GM19468 (cell line): ENCODE results near the gene PARP16.
"Not testable (repeated sequence)": the region's sequence is repeated elsewhere in the genome, so short reads cannot be mapped to it uniquely, and the experiment has no call there.

Source experiments
- ATAC-seq: cut with Tn5 transposase; IDR thresholded peaks from one replicate; pipeline ENCODE4 v1.9.1; 2021; ENCODE audit warnings: mild to moderate bottlenecking, moderate library complexity, moderate number of reproducible peaks; ENCODE audit not compliant: unreplicated experiment; ENCODE audit errors: extremely low read depth

PARP16 gene

GRCh38 chr15:65285291-65286068, 1.2 kb downstream of the PARP16 start:
- no peak for ATAC-seq

DNA sequence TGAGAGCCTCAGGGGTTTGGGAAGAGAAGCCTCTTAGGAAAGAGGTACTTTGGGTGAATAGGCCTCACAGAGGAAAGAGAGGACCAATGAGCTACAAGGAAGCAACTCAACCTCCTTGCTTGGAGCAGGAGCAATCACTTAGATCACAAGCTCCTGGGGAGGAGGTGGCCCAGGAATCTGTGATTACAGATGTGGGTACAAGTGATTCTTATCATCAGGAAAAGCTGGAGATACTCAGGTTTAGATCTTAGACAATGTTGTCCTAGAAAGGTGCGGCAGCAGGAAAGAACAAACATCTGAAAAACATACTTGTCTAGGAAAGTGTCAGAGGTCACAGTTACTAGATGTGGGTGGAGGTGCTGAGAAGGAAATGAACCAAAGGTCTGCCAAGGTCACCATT, 8.2 kb downstream of the PARP16 start:
- ATAC-seq, result no peak

- ATAC-seq, result no peak
These were observed 9.7 kb downstream of the PARP16 start for GRCh38 chr15:65277015-65277414.

GRCh38 chr15:65275728-65276126, 11.0 kb downstream of the PARP16 start:
- no peak for ATAC-seq

- no peak for ATAC-seq
These were observed 11.5 kb downstream of the PARP16 start for GRCh38 chr15:65275104-65275727.

- ATAC-seq, result not testable (repeated sequence)
These were observed 15.7 kb downstream of the PARP16 start for GRCh38 chr15:65270811-65271545.

GRCh38 chr15:65268411-65268810, 18.3 kb downstream of the PARP16 start:
- no peak for ATAC-seq

DNA sequence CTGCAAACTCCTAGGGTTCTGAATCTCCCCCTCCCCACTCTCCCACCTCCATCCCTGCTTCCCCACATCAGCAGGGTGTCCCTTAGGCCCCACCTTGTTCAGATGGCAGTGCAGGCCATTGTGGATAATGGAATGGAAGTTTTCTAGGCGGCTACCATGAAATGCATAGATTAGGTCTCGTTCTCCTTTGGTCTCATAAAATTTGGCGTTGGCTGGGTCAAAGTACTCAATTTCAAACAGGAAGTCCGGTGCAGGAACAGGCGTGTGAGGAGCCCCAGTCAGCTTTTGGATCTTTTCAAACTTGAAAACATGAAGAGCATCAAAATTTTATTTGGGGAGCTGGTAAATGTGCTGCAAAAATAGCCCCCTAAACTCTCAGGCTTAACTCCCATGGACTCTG, 20.2 kb downstream of the PARP16 start:
- ATAC-seq, result no peak

DNA sequence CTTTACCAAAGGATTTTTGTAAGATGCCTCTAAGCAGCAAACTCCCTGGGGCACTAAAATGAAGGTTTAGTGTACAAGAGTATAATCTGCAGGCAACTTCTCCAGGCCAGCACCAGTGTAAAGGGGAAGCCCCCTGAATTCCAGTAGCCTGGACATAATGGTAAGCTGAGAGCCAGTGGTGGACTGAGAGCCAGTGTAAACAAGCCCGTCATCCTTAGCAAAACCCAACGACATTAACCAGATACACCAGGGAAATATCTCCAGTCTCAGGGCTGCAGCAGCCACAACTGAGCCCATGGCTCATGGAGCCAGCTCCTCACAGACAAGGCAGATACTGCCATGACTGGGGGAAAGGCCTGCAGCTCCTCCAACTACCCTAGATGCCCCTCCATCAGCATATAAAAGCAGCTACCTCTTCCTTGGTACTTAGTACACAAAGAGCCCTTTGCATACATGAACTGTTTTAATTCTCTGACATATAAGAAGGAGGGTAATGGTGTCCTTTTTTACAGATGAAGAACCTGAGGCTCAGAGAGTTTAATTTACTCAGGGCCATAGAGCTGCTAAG, 21.7 kb downstream of the PARP16 start:
- ATAC-seq, result no peak

DNA sequence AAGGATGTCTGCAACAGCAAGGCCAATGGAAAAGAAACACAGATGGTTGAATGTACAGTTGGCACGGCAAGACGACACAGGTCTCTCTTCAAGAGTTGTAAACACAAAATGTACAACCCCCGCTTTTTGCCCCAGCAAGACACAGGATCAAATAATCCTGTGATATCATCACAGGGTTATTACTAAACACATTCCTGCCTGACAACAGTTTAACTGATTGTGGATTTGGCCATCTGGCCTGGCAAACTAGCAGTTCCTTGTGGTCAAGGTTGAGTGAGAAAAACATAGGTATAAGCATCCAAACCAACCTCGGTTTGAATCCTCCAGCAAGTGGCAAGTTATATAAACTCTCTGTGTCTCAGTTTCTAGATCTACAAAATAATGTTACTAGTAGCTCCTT, 23.4 kb downstream of the PARP16 start:
- ATAC-seq, result no peak

DNA sequence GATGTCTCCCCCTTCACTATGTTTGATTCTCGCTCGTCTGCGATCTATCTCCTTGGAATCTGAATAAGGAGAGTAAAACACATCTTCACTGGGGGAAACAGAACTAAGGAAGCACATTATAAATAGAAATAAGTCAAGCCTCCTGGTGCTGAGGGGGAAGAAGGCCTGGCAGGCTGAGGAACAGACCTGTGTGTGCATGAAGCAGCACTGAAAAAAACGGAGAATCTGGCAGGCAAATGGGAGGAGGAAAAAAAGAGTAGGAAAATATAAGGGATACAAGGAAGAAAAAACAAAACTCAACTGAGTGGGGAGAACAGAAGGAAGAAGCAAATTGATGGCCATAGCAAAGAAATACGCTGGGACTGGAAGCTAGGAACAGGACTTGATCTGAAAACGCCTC, 25.7 kb downstream of the PARP16 start:
- ATAC-seq, result no peak

- no peak for ATAC-seq
These were observed 27.3 kb downstream of the PARP16 start for GRCh38 chr15:65259367-65259797.

DNA sequence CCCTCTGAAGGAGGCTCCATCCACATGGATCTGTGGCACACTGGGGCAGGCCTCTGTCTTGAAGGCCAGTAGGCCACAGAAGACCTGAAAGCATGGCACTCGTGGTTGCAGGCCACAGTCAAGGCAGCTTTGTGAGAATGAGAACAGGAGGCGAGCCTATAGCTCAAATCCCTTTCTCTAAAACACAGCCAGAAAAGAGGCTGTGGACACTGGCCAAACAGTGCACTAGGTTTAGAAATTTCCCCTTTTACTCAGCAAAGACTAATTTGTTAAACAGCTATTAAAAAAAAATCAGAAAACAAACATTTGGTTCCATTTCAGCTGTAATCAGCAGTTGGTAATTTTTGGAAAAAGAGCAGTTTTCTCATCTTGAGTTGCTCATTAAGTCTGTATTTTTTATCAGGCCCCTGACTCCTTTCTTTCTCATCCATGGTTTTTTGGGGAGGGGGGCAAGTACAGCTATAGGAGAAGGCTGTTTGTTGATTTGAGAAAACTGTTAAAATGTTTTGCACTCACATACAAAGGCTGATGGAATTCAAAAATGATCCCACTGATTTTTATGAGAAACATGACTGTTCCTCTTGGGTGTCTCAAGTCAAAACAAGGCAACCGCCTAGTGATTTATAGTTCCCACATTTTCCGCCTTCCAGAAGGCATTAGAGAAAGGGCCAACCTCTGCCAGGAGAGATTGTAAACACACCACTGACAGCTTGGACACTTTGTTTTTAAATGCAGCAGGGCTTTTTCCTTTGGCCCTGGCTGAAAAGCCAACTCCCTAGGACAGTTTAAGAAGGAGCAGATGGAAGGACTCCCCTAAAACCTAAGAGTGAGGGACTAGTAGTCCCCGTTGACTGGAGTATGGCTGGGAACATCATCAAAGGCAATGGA, 28.1 kb downstream of the PARP16 start:
- ATAC-seq, result no peak

DNA sequence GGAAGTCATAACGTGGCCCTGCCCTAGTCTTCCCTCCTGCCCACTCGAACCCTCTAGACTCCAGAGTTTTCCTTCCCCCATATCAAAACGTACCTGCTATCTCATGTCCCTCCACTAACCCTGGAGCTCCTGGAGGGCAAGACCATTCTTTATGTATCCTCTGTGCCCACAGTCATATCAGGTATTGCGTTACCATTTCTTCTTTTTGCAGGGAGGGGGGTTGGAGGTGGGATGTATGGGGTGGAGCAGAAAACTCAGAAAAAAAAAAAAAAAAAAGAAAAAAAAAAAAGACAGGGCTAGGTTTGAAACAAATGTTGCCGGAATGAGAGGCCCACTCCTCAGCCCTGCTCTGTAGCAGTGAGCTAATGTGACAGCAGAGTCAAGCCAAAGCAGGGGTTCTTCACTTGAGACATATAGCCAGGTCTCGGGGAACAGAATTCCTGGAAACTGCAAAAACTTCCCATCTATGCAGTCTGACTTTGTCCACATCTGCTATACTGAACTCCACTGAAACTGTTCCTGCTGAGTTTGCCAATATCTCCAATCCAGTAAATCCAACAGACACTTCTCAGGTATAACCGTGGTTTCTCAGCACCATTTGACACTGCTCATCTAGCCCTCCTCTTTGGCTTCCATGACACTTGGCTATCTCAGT, 31.1 kb downstream of the PARP16 start:
- no peak for ATAC-seq

GRCh38 chr15:65254758-65255157, 31.9 kb downstream of the PARP16 start:
- ATAC-seq, result no peak

DNA sequence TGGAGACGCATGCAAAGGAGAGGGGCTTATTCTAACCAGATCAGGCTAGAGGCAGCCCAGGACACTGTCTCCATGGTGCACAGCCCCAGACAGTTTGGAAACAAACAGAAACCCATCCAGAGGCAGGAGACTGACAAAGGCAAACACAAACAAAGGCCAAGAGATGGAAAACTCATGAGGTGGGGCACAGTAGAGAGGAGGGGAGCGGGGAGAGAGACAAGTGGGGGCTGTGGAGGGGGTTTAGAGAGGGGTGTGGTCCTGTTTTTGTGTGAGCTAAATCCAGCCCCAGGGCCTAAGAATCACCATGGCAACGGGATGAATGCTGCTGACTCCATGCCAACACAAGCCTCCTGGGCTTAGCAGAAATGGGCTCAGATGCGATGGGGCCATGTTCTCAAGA, 32.3 kb downstream of the PARP16 start:
- no peak for ATAC-seq

DNA sequence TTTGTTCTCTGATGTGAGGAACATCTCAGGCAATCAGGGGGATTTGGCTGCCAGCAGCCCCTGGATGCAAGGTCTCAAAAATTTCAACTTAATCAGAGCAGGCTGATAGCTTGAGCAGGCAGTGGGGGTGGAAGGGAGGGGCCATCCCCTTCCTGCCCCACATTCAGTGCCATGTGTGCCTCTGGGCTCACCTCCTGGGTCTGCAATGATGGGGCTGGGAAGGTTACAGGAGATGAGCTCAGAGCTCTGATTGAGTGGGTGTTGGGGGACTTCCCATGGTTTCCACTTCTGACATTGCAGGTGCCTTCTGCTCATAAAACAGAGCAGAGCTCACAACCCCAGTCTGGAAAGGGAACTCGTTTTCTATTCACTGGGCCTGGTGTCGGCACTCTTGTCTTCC, 37.0 kb downstream of the PARP16 start:
- ATAC-seq, result no peak

GRCh38 chr15:65248511-65249255, 38.0 kb downstream of the PARP16 start:
- no peak for ATAC-seq

- no peak for ATAC-seq
These were observed 39.7 kb downstream of the PARP16 start for GRCh38 chr15:65246939-65247338.
